ENCODE results near the gene RPS6KB2.
"Not testable (repeated sequence)": the region's sequence is repeated elsewhere in the genome, so short reads cannot be mapped to it uniquely, and the experiment has no call there.

Gene RPS6KB2

GRCh38 chr11:67468759-67469507, 40.6 kb downstream of the RPS6KB2 start, which contains the start of gene TMEM134:
TMEM134 (minus strand) TSS chr11:67469251; CDS start chr11:67469192, 59 bp downstream.
- peak; percentile 14 for DNase-seq

GRCh38 chr11:67469508-67469811, 41.2 kb downstream of the RPS6KB2 start:
- DNase-seq, result no peak

- no peak for DNase-seq
These were observed 42.2 kb downstream of the RPS6KB2 start for GRCh38 chr11:67470337-67471002.

- DNase-seq, result no peak
These were observed 44.6 kb downstream of the RPS6KB2 start for GRCh38 chr11:67472882-67473281.

GRCh38 chr11:67476692-67477091, 48.4 kb downstream of the RPS6KB2 start:
- not testable (repeated sequence) for DNase-seq

GRCh38 chr11:67477344-67478050, 49.2 kb downstream of the RPS6KB2 start:
- not testable (repeated sequence) for DNase-seq

- DNase-seq, result peak; percentile 69
These were observed 54.1 kb downstream of the RPS6KB2 start for GRCh38 chr11:67482275-67482826.

GRCh38 chr11:67482827-67483798, 54.8 kb downstream of the RPS6KB2 start, which contains the start of gene AIP:
AIP (plus strand) TSS chr11:67483026; CDS start chr11:67483159, 133 bp downstream.
- peak; percentile 80 for DNase-seq

- DNase-seq, result no peak
These were observed 55.8 kb downstream of the RPS6KB2 start for GRCh38 chr11:67483831-67484665.

- no peak for DNase-seq
These were observed 56.6 kb downstream of the RPS6KB2 start for GRCh38 chr11:67484847-67485311.

Data from SIG-M5 (cell line).